Vagina (tissue), 2 donors: Measurements from ENCODE around the gene KDM3B. TPM values are rescaled to one million over a fixed set of nuclear protein-coding genes. Genes with fewer than 3 reads are reported as not detected.
A peak's percentile ranks its signal among the peaks of the same experiment; 100 is the strongest.

ENCODE experiments used
- DNase-seq, 2 donors: peaks; one replicate each; pipeline ENCODE4 v3.0.0-alpha.2; 2017; ENCODE audit errors: extremely low spot score in 2 of 2
- H3K27ac ChIP-seq: fragments of 200-600 bp; sonication (generic); one replicate; pipeline ENCODE4 v1.5.1; 2019
- H3K27me3 ChIP-seq: fragments of 200-600 bp; sonication (generic); one replicate; pipeline ENCODE4 v1.5.1; 2019
- H3K36me3 ChIP-seq, 2 donors: fragments of 200-600 bp; sonication (generic); one replicate each; pipeline ENCODE4 v1.5.1; 2017 to 2019
- H3K4me1 ChIP-seq: fragments of 200-600 bp; sonication (generic); one replicate; pipeline ENCODE4 v1.5.1; 2019
- H3K4me3 ChIP-seq, 2 donors: fragments of 200-600 bp; sonication (generic); 1 replicate in 1 of 2; 2 replicates in 1 of 2; pipeline ENCODE4 v1.5.1; 2016 to 2019
- H3K9me3 ChIP-seq: fragments of 200-600 bp; sonication (generic); one replicate; pipeline ENCODE4 v1.5.1; 2019
- CTCF ChIP-seq, 3 experiments: fragments of 450-650 bp in 2 of 3; fragments of 200-600 bp in 1 of 3; sonication (generic) in 1 of 3; IDR thresholded peaks; one replicate each; pipeline ENCODE4 v1.5.1; 2017 to 2019; ENCODE audit warnings: antibody characterized with exemption in 3 of 3, mild to moderate bottlenecking in 2 of 3, moderate library complexity in 2 of 3
- POLR2A ChIP-seq, 2 donors: fragments of 450-650 bp; IDR thresholded peaks; one replicate each; pipeline ENCODE4 v1.6.1; 2017; ENCODE audit warnings: antibody characterized with exemption in 2 of 2, mild to moderate bottlenecking in 2 of 2, moderate library complexity in 2 of 2
- POLR2AphosphoS5 ChIP-seq, 2 donors: sonication (generic); formaldehyde crosslinking; IDR thresholded peaks; one replicate each; pipeline ENCODE4 v1.9.0; 2017; ENCODE audit warnings: antibody characterized with exemption in 2 of 2, mild to moderate bottlenecking in 2 of 2, low read depth in 1 of 2; ENCODE audit not compliant: insufficient read depth in 1 of 2
- intact Hi-C: fragments of 100-400 bp; cut with DNase I; formaldehyde crosslinking; loops from one replicate; pipeline ENCODE4 v1.15.1; 2023
- total RNA-seq: library from RNA; depleted of rRNA; stranded (reverse); fragments of >200 nt; gene quantifications from one replicate; pipeline ENCODE4 v1.2.3, GENCODE V29; 2016

Gene KDM3B
- total RNA-seq, 1 donor from 2014 or later, result 48.6 TPM

GRCh38 chr5:138336952-138337684 lies 15.4 kb upstream of the KDM3B start:
- intact Hi-C loops, result no loop called here
- no peak for DNase-seq
- H3K27ac ChIP-seq, result peak overlapping the region; percentile 98

GRCh38 chr5:138337685-138338410 lies 14.6 kb upstream of the KDM3B start, which contains the start of gene FAM53C:
Gene FAM53C, plus strand, starts transcription at chr5:138338266. Its CDS starts 3,070 bp downstream, at chr5:138341336.
- Histone ChIP-seq H3K36me3 (peaks cover 0 to 10% of the 10 kb centered on the region in 2 donors), H3K27me3 (no peaks in the 10 kb centered on the region), H3K9me3 (no peaks in the 10 kb centered on the region), H3K27ac (peak within 1 kb of the TSS; percentile 98), H3K4me3 (peak within 1 kb of the TSS; percentile 87 to 94), H3K4me1 (peaks cover 39% of the 10 kb centered on the region)
- DNase-seq, result peak in 1 of 2 donors; percentile 94
- TF ChIP-seq CTCF (IDR thresholded peaks at IDR 0.05), result peak in 1 of 3 experiments; percentile 17
- peak; percentile 78 to 99 for TF ChIP-seq POLR2AphosphoS5 (IDR thresholded peaks at IDR 0.05; ENCODE audit: insufficient read depth in 1 of 2, low read depth in 1 of 2)
- TF ChIP-seq POLR2A (IDR thresholded peaks at IDR 0.05), result peak; percentile 8 to 96
- intact Hi-C loops, result no loop called here

More at GRCh38 chr5:138336952-138337684, 15.4 kb upstream of the KDM3B start:
- Histone ChIP-seq H3K36me3 (peaks cover 0 to 5% of the 10 kb centered on the region in 2 donors), H3K27me3 (no peaks in the 10 kb centered on the region), H3K4me3 (peak overlapping the region; percentile 87 to 94), H3K4me1 (peaks cover 46% of the 10 kb centered on the region), H3K9me3 (no peaks in the 10 kb centered on the region)
- TF ChIP-seq POLR2AphosphoS5 (IDR thresholded peaks at IDR 0.05; ENCODE audit: insufficient read depth in 1 of 2, low read depth in 1 of 2) (no peak), POLR2A (IDR thresholded peaks at IDR 0.05) (peak in 1 of 2 donors; percentile 2)

- intact Hi-C loops, result no loop called here
- no peak for DNase-seq
- Histone ChIP-seq H3K27me3 (no peaks in the 10 kb centered on the region), H3K36me3 (peaks cover 0 to 17% of the 10 kb centered on the region in 2 donors), H3K4me1 (peaks cover 39% of the 10 kb centered on the region), H3K27ac (peak overlapping the region; percentile 98), H3K9me3 (no peaks in the 10 kb centered on the region), H3K4me3 (peak overlapping the region; percentile 87 to 94)
- TF ChIP-seq CTCF (IDR thresholded peaks at IDR 0.05) (no peak), POLR2AphosphoS5 (IDR thresholded peaks at IDR 0.05; ENCODE audit: insufficient read depth in 1 of 2, low read depth in 1 of 2) (peak in 1 of 2 donors; percentile 11)
Measured at GRCh38 chr5:138338411-138339090, 13.9 kb upstream of the KDM3B start.

DNA sequence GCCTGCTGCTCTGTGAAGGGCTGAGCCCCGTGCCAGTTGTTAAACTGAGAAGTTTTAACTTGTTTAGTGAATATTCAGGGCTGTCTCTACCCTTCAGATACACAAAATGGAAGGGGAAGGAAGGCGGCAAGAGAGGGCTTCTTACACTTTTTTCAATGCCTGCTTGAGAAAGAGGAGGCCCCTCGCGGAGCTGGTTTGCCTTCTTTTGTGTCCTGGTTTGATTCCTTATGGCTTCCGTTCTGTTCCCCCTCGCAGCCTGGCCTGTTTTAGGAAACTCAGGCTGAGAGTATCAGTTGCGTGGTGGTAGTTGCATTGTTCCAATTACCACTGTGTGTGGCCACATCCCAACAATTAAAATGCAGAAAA lies 13.4 kb upstream of the KDM3B start:
- intact Hi-C loops, result no loop called here
- TF ChIP-seq CTCF (IDR thresholded peaks at IDR 0.05) (no peak), POLR2A (IDR thresholded peaks at IDR 0.05) (no peak), POLR2AphosphoS5 (IDR thresholded peaks at IDR 0.05; ENCODE audit: insufficient read depth in 1 of 2, low read depth in 1 of 2) (no peak)

DNA sequence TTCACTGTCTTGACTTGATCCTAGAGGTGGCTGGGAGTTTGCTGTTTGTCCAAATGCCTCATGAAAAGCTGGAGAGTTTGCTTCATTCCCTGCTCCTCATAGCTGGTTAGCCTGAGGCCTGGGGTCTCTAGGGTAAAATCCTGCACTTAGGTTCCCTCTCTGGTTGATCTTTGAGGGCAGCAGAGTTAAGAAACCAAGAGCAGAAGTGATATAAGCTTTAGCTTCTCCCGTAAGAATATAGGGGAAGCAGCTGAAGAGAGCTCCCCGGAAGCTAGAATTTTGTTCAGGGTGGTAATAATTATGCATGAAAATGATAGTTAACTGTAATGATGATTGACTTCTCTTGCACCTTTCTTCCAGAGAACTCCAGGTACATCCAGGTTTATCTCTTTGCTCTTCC lies 13.0 kb upstream of the KDM3B start:
- H3K9me3 ChIP-seq, result no peaks in the 10 kb centered on the region
- H3K4me3 ChIP-seq, result peak overlapping the region; percentile 87 to 94
- intact Hi-C loops, result no loop called here
- H3K27me3 ChIP-seq, result no peaks in the 10 kb centered on the region
- no peak for TF ChIP-seq POLR2AphosphoS5 (IDR thresholded peaks at IDR 0.05; ENCODE audit: insufficient read depth in 1 of 2, low read depth in 1 of 2)
- TF ChIP-seq CTCF (IDR thresholded peaks at IDR 0.05), result no peak
- no peak for TF ChIP-seq POLR2A (IDR thresholded peaks at IDR 0.05)
- peaks cover 0 to 25% of the 10 kb centered on the region in 2 donors for H3K36me3 ChIP-seq
- H3K27ac ChIP-seq, result peak overlapping the region; percentile 98
- no peak for DNase-seq
- H3K4me1 ChIP-seq, result peaks cover 39% of the 10 kb centered on the region

More for the DNA sequence above, 13.4 kb upstream of the KDM3B start:
- no peak for DNase-seq
- H3K4me3 ChIP-seq, result peak overlapping the region; percentile 87 to 94
- peaks cover 39% of the 10 kb centered on the region for H3K4me1 ChIP-seq
- no peaks in the 10 kb centered on the region for H3K27me3 ChIP-seq
- peaks cover 0 to 22% of the 10 kb centered on the region in 2 donors for H3K36me3 ChIP-seq
- H3K9me3 ChIP-seq, result no peaks in the 10 kb centered on the region
- peak overlapping the region; percentile 98 for H3K27ac ChIP-seq
